A673 (cell line): ENCODE measurements around the gene UBE2E2.

Experiments used
- CTCF ChIP-seq: fragments of 300-800, 200-600 bp; sonication (generic); conservative IDR thresholded peaks from 2 replicates; pipeline ENCODE4 v1.5.1; 2017; ENCODE audit warnings: low read depth, mild to moderate bottlenecking, antibody characterized with exemption, low read length, moderate library complexity, mixed read lengths
- EZH2 ChIP-seq: fragments of 200-600 bp; sonication (generic); IDR thresholded peaks from 2 replicates; pipeline ENCODE4 v1.6.1; 2017; ENCODE audit warnings: borderline replicate concordance, low read depth, mild to moderate bottlenecking, mixed read lengths, antibody characterized with exemption, low read length; ENCODE audit not compliant: poor library complexity, severe bottlenecking

- TF ChIP-seq CTCF: no peak
- no peak for TF ChIP-seq EZH2
Observed at GRCh38 chr3:23465569-23465968, 262.4 kb downstream of the UBE2E2 start.
